Stimulated activated CD8-positive, alpha-beta memory T cell treated with anti-CD3 and anti-CD28 coated beads, Interleukin-4, amount 100 ng/mL, for 1 hour (primary cell): Measurements from ENCODE around the gene CLDN1.

Experiments
- DNase-seq, 2 donors: peaks; one replicate each; pipeline ENCODE4 v3.0.0-alpha.2; 2020; ENCODE audit warnings: low read depth in 2 of 2, low spot score in 1 of 2

The CLDN1 gene, protein sequence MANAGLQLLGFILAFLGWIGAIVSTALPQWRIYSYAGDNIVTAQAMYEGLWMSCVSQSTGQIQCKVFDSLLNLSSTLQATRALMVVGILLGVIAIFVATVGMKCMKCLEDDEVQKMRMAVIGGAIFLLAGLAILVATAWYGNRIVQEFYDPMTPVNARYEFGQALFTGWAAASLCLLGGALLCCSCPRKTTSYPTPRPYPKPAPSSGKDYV

GRCh38 chr3:190321789-190322603, at the start of gene CLDN1:
Gene CLDN1, minus strand, starts transcription at chr3:190322446. Its CDS starts 240 bp downstream, at chr3:190322206.
- peak; percentile 46 to 47 for DNase-seq

DNA sequence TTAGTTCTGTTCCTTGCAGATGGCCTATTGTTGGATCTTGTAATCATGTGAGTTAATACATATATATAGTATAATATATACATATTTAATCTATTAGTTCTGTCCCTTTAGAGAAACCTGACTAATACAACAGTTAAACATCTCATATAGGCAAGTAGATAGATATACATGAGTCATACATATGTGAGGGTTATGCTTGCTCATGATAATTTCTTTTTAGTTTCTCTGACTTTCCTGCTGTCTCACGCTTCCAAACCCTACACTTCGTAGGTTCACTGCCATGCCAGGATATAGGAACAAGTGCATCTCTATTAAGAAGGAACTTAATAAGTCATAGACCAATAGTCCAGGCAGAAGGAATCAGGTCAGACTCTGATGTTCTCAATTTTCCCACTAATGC, 48.9 kb upstream of the CLDN1 start:
- no peak for DNase-seq

- DNase-seq, result no peak
Measured at GRCh38 chr3:190370369-190370768, 48.1 kb upstream of the CLDN1 start.

DNA sequence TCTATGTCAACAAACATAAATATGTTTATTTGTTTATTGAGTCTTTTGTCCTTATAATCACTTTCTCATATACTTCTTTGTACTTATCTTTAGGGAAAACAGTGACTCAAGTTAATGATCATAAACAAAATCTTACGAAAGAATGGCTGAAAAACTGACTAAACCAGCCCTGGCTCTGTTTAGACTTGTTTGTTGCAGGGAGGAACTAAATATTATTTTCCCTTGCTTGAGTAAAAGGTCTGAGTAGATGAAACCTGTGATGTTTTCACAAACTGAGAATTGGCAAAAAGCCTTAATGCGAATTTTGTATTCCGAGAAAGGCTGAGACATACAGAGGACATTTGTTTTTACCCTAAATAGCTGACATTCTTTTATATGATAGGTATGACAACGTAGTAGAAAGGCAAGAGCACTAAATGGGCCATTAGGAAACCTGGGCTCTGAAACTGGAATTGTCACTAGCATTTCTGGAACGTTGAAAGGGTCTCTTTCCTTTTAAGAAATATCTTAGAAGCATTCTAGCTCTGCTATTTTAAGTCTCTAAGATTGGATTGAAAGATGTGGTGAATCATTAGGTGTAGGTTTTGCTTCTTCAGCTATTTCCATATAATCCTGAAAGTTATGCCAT, 47.5 kb upstream of the CLDN1 start:
- no peak for DNase-seq

GRCh38 chr3:190368881-190369280, 46.6 kb upstream of the CLDN1 start:
- no peak for DNase-seq

GRCh38 chr3:190366133-190366532, 43.9 kb upstream of the CLDN1 start:
- no peak for DNase-seq

- DNase-seq, result no peak
Measured at GRCh38 chr3:190362258-190362657, 40.0 kb upstream of the CLDN1 start.

GRCh38 chr3:190361791-190362190, 39.5 kb upstream of the CLDN1 start:
- DNase-seq, result no peak

DNA sequence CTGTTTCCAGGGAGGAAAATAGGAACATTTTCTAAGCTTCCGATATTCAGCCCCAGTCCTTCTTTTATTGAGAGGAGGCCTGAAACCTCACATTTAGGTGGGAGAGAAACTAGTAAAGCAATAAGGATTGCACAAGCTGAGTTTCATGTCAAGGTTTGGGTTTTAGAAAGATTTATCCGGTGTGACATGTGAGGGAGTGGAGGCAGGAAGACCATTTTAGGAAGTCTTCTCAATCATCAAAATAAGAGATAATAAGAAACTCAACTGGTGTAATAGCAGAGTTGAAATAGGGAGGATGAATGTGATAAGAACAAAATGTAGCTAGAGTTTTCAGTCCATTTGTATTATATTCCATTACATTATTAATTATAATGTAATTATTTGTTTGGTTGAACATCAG, 38.0 kb upstream of the CLDN1 start:
- DNase-seq, result no peak

DNA sequence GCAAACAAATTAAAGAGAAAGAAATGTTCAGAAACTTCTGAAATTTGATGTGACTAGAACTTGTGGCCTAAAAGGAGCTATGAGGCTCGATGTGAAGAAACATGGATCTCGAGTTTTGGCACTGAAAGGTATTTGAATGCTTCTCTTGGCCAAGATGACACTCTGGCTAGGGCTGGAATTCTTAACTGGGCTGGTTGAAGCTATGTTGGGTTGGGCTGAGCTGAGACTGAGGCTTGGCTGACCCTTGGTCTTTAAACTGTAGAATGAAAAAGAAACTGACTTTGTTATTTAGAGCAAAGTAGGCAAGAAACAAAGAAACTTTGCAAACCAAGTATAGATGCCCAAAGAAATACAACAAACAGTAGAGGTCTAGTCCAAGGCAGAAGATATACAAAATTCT, 37.6 kb upstream of the CLDN1 start:
- no peak for DNase-seq

DNA sequence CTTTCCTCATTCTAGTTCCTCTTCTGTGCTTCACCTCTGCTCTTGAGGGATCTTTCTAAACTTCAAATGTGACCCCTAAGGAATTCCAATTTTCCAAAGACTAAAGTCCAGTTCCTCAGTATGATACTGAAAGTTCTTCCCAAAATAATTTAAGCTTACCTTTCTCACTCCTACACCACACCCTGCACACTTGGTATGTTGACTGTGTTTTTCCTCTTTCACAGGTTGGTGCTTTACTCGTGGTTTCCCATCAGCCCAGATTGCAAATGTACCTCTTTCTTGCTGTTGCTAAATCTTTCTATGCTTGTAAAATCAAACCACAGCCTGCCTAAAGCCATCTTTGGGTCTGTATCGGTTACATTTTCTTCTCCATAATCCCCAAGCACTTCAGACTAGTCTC, 35.2 kb upstream of the CLDN1 start:
- no peak for DNase-seq

DNA sequence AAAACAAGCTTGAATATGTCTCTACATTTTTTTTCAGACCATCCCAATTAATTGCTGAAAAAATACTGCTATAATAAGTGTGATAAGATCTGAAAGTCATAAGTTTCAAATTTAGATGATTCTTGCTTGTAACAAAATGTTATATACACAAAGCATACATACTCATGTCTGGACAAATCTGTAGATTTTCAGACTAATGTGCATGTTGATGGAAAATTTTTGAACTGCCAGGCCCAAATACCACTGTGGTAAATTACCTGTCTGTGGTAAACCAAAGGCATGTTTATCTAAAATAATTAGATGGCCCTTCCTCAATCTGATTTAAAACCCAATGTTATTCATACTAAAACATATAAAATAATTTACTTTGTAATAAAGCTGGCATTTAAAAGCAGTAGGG, 34.0 kb upstream of the CLDN1 start:
- no peak for DNase-seq

GRCh38 chr3:190352861-190353457, 30.7 kb upstream of the CLDN1 start:
- DNase-seq, result no peak

DNA sequence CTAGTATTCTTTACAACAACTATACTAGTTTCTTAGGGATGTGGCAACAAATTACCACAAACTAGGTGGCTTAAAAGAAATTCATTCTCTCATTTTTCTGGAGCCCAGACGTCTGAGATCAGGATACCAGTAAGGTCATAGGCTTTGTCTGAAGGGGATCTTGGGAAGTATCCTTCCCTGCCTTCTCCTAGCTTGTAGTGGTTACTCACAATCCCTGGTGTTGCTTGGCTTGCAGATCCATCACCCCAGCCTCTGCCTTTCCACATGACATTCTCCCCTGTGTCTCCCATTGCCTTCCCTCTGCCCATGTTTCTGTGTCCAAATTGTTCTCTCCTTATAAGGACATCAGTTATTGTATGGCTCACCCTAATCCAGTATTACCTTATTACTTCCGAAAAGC, 24.3 kb upstream of the CLDN1 start:
- DNase-seq, result no peak

DNA sequence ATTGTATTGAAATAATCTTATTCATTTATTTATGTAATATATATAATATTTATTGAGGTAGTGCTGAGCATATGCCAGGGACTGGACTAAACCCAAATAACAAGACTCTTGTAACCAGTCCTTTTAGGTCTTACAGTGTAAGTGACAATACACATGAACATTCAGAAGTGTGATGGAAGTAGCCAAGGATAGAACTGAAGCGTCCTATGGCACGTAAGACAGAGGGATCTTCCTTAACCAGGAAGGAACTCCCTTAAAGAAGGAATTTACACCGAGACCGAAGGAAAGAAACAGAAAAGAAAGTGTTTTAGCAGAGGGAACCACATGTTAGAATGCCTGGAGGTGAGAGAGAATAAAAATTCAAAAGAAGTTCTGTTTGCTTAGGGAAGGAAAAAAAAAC, 23.6 kb upstream of the CLDN1 start:
- no peak for DNase-seq

GRCh38 chr3:190345027-190345821, 23.0 kb upstream of the CLDN1 start:
- no peak for DNase-seq

DNA sequence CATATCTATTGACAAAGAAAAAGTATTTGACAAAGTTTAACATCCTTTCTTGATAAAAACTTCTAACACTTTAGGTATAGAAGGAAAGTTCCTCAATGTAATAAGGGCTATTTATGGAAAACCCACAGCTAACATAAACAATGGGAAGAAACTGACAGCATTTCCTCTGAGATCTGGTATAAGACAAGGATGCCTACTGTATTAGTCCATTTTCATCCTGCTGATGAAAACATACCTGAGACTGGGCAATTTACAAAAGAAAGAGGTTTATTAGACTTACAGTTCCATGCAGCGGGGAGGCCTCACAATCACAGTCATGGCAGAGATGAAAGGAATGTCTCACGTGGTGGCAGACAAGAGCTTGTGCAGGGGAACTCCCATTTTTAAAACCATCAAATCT, 17.8 kb upstream of the CLDN1 start:
- no peak for DNase-seq

DNA sequence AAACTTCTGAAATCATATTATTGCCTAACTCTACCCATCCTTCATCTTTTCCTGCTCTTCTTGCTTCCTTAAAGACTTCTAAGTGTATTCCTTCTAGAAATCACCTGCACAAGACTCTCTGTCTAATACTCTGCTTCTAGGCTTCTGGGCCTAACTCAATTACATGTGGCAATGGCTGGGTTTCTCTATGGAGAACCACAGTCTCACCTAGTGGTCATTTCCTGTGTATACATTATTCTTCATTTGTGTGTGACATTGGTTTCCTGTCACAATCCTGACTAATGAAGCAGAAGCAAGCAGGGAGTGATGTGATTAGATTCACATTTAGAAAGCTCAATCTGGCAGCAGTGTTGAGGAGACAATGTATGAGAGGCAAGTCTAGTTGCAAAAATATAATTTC, 16.9 kb upstream of the CLDN1 start:
- DNase-seq, result no peak

DNA sequence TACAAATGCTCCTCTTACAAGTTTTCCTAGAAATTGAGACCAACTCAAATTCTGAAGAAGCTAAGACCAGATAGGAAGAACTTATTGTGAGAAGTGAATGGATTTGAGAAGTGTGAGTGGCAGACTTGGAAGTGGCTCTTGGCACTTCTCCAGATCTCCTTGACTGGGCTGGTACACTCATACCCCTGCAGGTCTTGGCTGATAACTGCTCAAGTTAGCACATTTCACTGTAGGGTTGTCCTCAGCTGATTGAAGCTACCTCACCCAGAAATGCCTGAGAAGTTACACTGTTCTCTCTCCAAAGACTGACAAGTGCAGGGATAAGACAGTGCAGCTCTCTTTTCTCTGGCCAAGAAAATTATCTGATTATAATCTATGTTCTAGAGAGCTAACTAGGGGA, 16.5 kb upstream of the CLDN1 start:
- DNase-seq, result no peak

DNA sequence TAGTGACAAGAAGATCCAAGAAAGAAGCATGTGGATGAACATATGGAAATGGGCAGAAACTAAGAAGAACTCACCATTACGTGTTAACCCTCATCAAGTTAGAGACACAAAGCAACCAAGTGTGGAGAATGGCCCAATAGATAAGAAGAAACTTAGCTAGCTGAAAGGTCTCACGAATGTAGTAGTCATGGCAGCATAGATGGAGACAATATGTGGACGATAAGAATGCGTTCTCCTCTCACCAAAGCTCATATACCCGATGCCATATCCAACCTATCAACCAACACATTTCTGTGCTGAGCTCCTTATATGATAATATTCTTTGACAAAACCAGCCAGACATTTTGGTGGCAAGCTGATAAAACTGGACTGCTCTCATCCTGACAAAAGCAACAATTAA, 15.1 kb upstream of the CLDN1 start:
- DNase-seq, result no peak

- DNase-seq, result no peak
Measured at GRCh38 chr3:190336516-190337189, 14.4 kb upstream of the CLDN1 start.
